Measurements from ENCODE around the gene APLP2.
"Not testable (repeated sequence)": the region's sequence is repeated elsewhere in the genome, so short reads cannot be mapped to it uniquely, and the experiment has no call there.

APLP2 gene

DNA sequence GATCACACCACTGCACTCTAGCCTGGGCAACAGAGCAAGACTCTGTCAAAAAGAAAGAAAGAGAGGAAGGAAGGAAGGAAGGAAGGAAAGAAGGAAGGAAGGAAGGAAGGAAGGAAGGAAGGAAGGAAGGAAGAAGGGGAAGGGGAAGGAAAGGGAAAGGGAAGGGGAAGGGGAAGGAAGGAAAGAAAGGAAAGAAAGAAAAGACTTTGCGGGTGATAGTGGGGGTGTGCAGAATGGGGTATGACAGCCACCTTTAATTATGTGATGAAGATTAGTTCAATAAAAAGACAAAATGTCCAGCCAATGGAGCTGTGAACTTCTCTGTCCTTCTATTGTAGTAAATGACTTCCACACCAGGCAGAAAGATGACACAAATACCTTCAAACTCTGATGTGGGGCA, 8.7 kb upstream of the APLP2 start:
- no peak for DNase-seq (ENCODE audit: low read depth)

DNA sequence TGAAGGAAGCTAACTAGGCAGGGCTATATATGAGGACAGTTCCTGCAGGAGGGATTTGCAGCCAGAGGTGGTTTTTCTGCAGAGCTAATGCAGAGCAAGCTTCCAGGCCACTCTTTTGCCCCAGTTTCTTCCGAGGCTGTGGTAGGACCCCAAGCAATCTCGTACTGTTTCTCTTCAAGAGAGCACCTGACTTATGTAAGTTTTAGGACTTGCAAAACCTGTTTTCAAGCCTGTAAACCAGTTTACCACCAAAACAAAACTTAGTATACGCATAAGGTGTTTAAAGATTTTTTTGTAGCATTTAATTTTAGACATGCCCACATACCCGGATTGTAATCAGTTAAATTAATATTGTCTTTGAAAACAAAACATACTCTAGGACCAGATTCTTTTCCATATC, 7.7 kb upstream of the APLP2 start:
- no peak for DNase-seq (ENCODE audit: low read depth)

DNA sequence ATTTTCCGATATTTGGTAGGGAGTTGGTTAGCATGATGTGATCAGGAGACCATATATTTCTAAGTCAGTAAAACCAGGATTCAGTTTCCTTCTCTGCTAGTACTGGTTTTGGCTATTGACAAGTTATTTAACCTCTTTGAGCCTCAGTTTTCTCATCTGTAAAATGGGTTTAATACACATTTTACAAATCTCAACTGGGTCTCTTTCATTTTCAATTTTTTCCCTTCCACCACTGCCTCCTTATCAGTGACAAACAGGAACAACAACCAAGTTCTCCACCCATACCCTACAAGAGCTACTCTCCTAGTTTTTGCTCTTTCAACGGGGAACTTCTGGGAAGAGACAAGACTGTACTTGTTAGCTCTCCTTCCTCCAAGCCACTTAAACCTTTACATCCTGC, 6.2 kb upstream of the APLP2 start:
- DNase-seq (ENCODE audit: low read depth): no peak

DNA sequence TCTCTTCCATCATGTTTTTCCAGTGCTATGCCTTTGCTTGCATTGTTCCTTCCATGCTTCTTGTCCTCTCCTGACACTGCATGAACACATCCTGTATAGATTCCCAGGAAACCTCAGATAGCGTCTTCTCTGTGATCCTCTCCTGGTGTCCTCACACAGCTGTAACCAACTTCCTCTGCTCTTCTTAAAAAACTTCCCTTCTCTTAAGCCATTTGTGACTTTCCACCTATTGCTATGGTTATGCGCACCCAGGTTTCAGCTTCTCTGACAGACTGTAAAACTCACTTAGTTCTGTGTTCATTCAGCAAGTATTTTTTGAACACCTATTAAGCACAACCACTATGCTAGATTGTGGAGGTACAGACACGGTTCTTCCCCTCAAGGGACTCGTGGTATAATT, 5.1 kb upstream of the APLP2 start:
- DNase-seq (ENCODE audit: low read depth): no peak

DNA sequence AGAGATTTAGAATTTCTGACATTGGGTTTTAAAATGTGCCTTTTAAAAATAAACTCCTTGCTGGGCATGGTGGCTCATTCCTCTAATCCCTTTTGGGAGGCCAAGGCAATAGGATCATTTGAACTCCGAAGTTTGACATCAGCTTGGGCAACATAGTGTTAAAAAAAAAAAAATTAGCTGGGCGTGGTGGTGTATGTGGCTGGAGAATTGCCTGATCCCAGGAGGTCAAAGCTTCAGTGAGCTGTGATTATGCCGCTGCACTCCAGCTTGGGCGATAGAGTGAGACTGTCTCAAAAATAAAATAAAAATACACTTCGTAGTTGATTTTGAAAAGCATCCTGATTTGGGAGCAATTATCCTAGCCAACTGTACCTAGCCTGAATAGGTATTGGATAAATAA, 3.4 kb upstream of the APLP2 start:
- no peak for DNase-seq (ENCODE audit: low read depth)

DNA sequence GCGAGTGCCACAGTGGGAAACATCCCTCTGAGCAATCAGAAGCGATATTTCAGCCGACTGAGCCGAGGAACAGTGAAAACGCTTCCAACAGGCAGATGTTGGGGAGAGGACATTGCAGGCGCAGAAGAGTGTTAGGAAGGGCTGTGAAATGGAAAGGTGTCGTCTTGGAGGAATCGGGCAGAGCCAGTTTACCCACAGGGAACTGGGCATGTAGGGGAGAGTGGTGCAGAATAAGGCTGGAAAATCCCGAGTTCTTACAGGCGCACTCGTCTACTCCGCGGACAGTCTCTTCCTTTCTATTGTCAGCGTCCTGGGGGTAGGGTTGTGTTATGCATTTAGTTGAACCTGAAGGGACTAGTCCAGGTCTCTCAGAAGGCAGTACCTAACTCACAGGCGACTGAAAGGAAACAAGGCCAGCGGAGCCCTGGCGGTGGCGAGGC, 1.1 kb upstream of the APLP2 start:
- no peak for DNase-seq (ENCODE audit: low read depth)

DNA sequence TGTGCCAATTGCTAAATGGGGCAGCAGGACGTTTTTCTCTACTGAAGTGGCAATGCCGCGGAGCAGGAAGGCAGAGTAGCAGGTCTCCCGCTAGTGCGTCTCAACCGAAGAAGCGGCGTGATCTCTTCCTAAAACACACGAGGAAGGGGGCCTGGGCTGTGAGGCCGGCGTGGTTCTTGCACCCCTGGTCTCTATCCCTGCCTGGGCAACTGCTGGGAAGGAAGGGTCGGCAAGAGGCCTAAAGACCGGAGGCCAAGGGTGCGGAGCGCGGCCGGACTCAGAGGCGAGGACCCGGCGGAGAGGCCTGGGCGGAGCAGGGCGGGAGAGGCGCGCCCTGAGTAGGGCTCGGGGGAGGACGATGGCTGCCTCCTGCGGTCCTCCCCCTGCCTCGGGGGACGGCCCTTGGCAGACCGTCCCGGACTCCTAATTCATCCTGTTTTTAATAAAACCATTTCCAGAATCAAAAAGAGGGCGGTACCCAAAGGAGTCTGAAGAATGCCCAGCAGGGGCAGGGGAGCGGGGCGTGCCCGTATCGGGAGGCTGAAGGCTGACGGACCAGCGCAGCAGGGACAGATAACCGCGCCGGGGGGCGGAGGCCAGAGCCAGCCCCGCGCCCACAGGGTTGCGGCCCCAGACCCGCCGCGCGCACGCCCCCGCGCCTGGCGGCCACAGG, 572 bp upstream of the APLP2 start:
- DNase-seq (ENCODE audit: low read depth): no peak

DNA sequence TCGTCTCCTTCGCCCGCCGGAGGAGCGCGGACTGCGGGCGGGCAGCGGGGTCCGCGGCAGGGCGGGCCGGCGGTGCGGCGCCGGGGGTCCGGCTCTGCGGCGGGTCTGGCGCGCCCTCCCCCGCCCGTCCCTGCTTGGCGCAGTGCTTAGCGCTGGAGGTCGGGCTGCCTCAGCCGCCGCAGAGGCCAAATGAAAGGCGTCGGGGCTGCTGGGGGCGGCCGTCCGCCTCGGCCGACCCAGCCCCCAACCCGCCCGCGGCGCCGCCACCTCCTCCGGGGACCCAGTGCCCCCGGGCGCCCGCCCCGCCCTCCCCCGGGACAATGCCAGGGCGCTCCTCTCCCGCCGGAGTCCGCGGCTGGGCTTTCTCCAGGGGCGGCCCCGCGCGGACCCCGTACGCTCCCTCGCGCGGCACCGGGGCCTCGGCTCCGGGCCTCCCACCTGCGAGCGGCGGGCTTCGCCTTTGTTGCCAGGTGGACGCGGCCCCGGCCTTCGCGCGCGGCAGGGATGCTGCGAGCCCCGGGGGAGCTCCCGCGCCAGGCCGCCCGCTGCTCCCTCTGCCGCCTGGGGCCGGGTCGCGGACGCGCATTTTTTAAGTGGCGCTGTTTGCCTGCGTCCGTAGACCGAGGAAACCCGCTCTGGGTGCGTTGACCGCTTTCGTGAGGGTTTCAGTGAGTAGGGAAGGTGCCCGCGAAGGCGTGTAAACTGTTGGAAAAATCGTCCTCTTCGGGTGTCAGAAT, 583 bp downstream of the APLP2 start:
- no peak for DNase-seq (ENCODE audit: low read depth)

DNA sequence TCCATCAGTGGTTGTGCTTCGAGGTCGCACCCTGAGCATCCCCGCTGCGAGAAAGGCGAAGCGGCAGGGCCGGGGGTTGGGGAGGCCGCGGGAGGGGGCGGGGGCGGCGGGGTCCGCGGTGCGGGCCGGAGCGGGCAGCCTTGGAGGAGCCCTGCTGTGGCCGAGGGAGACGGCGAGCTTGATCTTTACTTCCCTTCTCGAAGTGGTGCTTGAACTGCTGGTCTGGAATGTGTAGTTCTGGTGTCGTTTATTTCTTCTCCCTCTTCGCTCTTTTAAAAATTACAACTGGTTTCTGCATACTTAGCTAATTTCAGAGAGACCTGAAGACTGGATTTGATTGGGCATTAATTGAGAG, 1.1 kb downstream of the APLP2 start:
- no peak for DNase-seq (ENCODE audit: low read depth)

DNA sequence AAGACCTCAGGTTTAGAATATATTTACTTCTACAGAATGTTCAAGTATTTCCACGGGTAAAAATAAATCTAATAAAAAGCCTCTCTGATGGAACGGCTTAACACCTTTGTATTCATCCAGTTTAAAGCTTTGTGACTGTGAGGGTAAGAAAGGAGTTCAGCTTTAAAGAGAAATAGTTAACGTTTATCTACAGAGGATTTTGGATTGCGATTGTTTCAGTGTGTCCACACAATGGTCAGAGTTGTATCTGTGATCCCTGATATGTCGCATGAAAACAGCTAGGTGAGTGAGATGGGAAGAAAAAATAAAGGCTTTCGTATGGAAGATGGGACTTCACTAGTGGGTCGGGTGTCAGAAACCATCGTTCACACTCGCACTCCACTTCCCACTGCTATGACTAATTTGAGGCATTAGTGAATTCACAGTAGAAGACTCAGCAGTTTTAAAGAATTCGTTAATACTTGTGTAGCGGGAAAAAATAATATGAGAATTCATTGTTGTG, 1.6 kb downstream of the APLP2 start:
- DNase-seq (ENCODE audit: low read depth): no peak

DNA sequence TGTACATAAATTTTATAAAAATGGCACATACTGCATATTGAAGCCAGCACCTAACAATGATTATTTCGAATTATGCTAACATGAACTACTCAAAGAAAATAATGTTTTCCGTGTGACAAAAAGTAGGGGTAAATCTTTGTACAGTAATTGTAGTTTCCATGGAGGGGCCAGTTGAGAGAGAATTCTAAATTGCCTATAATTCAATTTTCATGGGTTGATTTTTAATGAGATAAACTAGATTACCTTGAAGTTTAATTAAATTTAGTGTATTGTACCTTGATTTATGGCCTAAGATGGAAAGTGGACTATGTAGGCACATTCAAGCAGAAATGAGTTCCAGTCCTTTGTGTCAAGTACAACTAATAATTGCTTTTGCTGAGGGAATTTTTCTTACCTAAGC, 5.0 kb downstream of the APLP2 start:
- DNase-seq (ENCODE audit: low read depth): no peak

DNA sequence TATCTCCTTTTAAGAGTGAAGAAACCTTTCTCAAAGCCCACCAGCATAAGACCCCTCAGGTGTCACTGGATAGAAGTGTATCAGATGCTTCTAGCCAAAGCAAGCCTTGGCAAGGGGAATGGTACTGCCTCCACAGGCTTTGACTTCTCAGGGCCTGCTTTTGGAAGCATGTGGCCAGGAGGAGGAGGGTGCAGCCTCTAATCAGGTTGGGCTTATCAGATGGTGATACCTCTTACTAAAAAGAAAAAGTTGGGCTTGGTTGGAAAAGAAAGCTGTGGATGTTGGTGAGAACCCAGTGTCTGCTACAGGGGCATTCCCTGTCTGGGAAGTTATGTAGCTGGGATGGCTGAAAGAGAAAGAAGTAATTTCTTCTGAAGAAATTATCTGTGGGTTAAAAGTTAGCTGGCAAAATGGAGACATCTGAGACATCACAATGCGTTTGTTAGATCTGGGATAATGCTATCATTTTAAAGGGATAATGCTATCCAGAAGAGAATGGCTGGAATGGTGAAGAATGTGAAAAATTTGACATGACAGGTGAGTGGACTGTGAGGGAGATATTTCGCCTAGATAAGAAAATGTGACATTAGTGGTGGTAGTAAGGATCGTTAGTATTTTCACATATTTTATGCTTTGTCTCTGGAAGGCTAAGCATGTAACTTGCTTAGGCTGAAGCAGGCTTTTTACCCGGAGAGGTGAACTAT, 7.2 kb downstream of the APLP2 start:
- no peak for DNase-seq (ENCODE audit: low read depth)

DNA sequence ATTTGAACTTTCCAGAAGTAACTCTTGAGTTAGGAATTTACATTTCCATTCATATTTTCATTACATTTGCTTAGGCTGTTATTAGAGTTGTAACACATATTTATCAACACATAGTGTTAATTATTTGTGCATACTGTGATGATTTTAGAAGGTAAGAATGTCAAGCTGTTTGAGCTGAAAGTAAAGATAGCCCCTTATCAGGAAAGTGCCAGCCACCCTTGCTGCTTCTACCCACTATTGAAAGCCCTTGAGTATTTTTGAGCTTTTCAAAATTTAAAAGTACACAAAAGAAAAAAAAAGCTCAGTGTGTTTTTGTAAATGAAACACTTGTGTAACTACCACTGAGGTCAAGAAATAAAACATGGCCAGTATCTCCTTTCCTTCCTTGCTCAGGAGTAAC, 8.0 kb downstream of the APLP2 start:
- DNase-seq (ENCODE audit: low read depth): no peak

DNA sequence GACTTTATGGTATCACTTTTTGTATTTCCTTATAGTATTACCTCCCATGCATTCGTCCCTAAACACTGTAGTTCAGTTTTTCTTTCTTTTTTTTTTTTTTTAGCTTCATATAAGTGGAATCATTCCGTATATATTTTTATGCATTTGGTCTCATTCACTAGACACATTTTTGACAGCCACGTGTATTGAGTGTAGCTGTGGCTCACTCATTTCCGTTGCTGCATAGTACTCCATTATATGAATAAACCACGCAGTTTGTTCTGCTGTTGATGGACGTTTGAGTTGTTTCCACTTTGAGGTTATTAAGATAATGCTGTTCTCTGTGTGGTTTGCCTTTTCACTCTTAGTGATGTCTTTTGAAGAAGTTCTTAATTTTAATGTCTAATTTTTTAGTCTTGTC, 8.4 kb downstream of the APLP2 start:
- no peak for DNase-seq (ENCODE audit: low read depth)

DNA sequence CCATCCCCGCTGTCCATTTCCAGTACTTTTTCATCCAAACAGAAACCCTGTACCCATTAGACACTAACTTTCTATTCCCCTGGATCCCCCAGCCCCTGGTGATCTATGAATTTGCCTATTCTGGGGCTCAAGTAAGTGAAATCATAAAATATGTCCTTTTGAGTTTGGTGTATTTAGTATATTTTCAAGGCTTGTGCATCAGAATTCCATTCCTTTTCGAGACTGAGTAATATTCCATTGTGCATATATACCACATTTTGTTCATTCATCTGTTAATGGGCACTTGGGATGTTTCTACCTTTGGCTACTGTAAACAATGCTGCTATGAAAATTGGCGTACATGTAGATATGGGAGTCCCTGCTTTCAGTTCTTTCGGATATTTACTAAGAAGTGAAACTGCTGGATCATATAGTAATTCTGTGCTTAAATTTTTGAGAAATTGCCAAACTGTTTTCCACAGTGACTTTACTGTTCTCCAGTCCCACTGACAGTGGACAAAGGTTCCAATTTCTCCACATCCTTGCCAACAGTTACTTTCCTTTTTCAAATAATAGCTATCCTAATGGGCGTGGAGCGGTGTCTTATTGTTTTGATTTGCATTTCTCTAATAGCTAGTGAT, 16.1 kb downstream of the APLP2 start:
- no peak for DNase-seq (ENCODE audit: low read depth)

DNA sequence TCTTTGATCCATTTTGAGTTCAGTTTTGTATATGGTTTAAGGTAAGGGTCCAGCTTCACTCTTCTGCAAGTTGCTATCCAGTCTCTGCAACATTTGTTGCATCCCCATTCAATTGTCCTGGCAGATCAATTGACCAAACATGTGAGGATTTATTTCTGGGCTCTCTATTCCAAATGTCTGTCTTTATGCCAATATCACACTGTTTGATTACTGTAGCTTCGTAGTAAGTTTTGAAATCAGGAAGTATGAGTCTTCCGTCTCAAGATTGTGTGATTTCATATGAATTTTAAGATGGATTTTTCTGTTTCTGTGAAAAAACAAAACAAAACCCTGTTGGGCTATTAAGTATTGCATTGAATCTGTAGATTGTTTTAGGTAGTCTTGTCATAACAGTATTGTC, 17.0 kb downstream of the APLP2 start:
- DNase-seq (ENCODE audit: low read depth): no peak

DNA sequence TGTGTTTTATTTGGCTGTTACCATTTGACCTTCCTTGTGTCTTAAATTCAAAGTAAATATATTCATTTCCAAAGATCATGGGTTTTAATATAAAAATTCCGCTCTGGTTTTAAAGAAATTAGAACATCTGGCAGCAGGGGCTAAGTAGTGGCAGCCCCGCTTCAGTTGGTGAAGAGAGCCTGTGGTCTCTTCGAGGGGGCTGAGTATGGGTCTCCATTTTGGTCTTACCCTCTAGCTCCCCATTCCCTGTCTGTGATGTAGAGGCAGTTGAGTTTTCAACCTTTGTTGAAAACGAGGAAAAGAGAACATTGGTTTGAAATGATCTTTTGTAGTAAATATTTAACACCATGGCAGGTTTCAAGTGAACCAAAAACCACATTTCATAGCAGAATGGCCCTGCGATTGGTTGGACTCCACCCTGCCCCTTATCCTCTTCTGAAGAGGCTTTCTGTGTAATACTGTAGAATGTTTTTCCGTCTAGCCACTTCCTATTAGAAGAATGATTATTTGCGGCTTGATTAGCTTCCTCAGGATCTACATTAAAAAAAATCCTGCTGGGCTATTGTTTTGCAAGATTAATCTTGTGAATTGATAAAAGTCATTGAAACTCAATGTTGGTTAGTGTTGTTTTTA, 17.7 kb downstream of the APLP2 start:
- no peak for DNase-seq (ENCODE audit: low read depth)

DNA sequence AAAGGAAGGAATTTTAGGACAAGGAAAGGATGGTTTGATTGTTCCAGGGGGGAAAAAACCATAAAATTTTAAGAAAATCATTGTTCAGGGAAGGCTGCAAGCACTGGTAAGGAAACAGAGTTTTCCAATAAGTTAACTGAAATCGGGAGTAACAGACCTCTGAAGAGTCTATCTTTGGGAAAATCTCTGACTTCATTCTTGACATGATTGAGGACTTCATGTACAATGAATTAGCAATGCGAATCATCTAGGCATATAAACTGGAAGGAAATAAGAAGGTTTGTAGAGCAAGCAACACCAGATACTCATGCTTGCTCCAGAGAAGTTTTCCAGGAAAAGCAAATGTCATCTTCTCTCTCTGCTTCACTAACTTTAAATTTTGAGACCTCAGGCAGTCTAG, 18.5 kb downstream of the APLP2 start:
- DNase-seq (ENCODE audit: low read depth): no peak

DNA sequence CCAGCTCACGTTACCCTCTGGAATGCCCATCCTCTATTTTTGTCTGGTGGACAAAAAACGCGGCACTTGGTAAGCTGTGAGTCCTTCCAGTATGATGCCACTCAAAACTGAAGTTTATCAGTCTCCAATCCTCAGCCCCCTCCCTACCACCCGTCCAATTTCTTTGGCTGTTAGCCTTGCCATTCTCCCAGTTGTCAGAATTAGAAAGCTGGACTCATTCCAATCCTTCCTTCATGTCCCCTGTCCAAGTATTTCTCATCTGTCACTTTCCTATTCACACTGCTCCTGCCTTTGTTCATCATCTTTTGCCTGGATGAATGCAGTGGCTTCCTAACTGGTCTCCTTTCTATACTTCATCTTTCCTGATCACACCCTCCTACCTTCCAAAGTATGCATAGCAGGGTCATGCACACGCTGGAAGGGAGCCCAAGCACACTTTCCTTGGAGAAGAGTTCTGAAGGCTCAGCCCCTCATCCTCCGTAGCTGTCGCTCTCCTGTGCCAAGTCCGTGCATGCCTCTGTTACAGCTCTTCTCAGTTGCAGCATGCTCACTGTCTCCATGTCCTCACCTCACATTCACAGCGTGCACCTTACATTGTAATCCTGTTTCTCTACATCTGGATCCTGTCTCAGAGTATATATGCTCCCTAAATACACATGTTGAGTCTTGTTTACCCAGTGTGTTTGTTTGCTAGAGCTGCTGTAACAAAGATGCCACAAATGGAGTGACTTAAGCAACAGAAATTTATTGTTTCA, 19.4 kb downstream of the APLP2 start:
- no peak for DNase-seq (ENCODE audit: low read depth)

DNA sequence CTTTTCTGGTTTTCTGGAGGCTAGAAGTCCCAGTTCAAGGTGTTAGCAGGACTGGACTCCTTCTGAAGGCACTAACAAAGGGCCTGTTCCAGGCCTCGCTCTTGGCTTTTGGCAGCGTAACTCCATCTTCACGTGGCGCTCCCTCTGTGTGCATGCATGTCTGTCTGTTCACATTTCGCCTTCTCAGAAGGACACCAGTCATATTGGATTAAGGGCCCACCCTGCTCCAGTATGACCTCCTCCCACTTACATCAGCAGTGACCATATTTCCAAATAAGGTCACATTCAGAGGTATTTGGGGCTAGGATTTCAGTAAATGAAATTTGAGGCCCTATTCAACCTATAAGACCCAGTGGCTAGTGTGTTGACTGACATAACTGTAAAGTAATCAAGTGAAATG, 20.0 kb downstream of the APLP2 start:
- DNase-seq (ENCODE audit: low read depth): no peak

DNA sequence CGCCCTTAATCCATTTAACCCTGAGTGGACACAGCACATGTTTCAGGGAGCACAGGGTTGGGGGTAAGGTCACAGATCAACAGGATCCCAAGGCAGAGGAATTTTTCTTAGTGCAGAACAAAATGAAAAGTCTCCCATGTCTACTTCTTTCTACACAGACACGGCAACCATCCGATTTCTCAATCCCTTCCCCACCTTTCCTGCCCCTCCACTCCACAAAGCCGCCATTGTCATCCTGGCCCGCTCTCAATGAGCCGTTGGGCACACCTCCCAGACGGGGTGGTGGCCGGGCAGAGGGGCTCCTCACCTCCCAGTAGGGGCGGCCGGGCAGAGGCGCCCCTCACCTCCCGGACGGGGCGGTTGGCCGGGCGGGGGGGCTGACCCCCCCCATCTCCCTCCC, 20.8 kb downstream of the APLP2 start:
- not testable (repeated sequence) for DNase-seq (ENCODE audit: low read depth)

DNA sequence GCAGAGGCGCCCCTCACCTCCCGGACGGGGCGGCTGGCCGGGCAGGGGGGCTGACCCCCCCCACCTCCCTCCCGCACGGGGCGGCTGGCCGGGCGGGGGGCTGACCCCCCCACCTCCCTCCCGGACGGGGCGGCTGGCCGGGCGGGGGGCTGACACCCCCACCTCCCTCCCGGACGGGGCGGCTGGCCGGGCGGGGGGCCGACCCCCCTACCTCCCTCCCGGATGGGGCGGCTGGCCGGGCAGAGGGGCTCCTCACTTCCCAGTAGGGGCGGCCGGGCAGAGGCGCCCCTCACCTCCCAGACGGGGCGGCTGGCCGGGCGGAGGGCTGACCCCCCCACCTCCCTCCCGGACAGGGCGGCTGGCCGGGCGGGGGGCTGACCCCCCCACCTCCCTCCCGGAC, 21.5 kb downstream of the APLP2 start:
- DNase-seq (ENCODE audit: low read depth): not testable (repeated sequence)
